Adipose tissue (tissue), 3 donors: Measurements from ENCODE around the gene BCAR3. TPM values are rescaled to one million over a fixed set of nuclear protein-coding genes. Genes with fewer than 3 reads are reported as not detected.

ENCODE experiments used
- H3K27ac ChIP-seq: one replicate; pipeline ENCODE4 v1.5.1; 2013; ENCODE audit warnings: low read depth, low read length
- WGBS, 3 donors: extraction: QIAGEN DNeasy Blood & Tissue Kit; methylation state at CpG; one replicate each; pipeline ENCODE4 v1.1.7; 2013; 5-methylcytosine and 5-hydroxymethylcytosine counted together
- polyA plus RNA-seq, 3 donors: library from polyadenylated mRNA; stranded (reverse); fragments of 200-250 nt; gene quantifications; one replicate each; pipeline ENCODE4 v1.2.3, GENCODE V29; 2013
- donor health status: healthy with polysubstance abuse.
- donor health status: Bipolar disorder and iron deficiency.
- donor health status: healthy.

BCAR3 gene
- polyA plus RNA-seq, 3 donors, result 5.3 to 28.9 (median 14.8) TPM

DNA sequence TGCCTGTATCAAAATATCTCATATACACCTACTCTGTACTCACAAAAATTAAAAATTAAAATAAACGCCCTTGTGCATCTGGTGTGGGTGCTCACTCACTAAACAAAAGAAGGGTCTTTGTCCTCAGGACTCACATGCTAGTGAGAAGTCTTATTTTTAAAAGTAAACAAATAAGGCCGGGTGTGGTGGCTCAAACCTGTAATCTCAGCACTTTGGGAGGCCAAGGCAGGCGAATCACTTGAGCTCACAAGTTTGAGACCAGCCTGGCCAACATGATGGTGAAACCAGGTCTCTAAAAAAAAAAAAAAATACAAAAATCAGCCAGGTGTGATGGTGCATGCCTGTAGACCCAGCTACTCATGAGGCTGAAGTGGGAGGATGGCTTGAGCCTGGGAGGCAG lies 51.5 kb downstream of the BCAR3 start:
- no peak overlapping the region for H3K27ac ChIP-seq
- 88 to 91% (median 89%) methylated on average over 3 of the region's 3 CpGs for WGBS, 3 donors

DNA sequence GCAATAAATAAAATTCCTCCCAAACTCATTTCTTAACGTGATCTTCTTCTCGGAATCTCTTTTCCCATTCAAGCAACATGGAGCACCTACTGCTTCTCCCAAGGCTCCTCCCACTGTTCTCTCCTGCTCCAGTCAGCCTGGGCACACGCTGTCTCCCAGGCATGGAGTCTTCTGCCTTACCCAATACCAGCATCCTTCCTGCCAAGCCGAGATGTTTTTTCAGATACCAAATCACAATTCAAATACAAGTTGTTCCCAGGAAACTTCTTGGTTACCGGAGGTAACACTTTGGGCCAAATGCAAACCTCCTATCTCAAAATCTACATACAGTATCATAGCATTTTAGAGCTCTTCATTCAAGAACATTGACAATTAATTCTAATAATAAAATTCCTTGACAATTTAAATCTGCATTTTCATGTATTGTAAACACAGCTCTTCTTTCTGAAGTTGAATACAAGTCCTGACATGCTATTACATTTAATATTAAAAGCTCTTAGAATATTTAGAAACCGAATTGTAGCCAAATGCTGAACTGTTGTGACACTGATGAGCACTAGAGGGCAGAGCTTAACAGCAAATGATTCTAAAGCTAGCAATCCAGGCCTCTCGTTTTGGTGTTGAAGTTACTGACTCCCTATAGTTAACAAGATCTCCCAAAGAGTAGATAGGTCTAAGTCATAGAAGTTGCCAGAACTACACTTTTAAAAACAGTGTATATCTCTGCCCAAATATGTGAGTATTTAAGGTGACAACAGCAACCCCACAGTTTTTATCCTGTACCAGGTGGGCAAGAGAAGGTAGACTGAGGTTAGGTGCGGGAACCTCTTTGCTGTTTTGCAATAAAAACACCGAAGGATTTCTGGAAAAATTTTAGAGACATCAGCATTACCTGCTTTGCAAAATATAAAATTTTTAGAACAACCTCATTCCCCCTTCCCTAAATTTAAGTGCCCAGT lies 52.3 kb downstream of the BCAR3 start:
- H3K27ac ChIP-seq, result no peak overlapping the region
- whole genome bisulfite sequencing, 3 donors, result 54 to 58% (median 55%) methylated on average over 9 of the region's 9 CpGs

DNA sequence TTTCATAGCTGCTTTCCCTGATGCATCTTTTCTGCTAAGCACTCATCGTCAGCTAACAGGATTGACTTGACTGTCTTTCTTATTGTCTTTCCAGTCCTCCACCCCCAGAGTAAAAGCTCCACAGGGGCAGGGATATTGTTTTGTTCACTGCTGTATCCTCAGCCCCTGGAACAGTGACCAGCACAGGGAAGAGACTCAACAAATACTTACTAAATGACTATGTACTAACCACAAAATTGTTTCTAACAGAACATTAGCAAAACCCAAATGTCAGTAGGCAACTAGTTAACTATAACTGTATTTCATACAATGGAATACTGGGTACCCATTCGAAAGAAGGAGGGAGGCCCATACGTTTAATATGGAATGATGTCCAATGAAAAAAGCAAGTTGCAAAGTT lies 53.0 kb downstream of the BCAR3 start:
- 76 to 94% (median 92%) methylated on average over 3 of the region's 3 CpGs for WGBS, 3 donors
- H3K27ac ChIP-seq, result no peak overlapping the region

DNA sequence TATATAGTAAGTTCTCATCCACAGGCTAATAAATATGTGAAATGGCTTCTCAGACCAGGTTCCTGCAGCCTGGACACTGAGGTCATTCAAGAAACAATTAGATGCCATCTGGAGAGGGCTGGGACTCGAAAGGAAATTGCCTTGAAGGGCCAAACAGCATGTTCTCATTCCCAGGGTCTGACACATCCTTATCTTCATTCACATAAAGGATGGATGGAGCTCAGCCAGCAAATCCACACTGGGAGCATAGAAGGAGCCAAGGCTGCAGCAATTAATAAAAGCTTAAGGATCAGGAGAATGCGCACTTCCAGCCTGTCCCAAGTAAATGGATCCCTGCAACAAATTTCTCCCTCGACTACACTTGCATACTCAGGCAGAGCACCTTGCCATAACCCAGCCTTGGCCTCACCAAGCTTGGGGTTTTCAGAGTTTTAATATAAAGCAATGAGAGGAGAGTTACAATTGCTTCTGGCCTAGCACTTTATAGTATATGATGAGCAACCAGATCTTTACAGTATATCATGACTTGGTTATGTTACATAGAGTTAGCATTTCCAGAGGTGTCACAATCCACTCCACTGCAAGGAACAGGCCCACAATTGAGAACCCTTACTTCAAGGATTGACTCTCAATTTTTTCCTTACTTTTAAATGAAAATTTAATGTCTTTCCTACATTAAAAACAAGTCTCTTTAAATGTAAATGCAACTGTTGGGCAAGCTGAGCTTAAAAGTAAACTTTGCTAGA lies 55.9 kb downstream of the BCAR3 start:
- no peak overlapping the region for H3K27ac ChIP-seq

DNA sequence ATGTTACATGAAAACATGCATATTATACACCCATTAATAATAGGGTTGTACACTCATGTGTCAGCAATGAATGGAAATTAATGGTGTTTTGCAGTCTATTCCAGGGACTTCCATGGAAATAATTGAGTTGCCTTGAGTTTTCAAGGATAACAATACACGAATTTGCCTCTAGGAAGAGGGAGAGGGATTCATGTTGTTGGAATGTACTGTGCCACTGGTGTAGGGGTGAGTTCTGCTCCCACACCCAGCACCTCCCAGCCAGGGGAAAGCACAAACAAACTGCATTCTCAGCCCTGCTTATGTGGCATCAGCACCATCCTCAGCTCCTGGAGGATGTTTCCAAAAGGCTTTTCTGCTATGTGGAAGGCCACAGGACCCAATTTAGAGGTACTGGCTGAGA lies 57.8 kb downstream of the BCAR3 start:
- WGBS, 3 donors, result 55 to 60% (median 58%) methylated on average over 1 of the region's 1 CpG
- H3K27ac ChIP-seq, result no peak overlapping the region

More for the DNA sequence above, 55.9 kb downstream of the BCAR3 start:
- 29 to 50% (median 42%) methylated on average over 3 of the region's 3 CpGs for WGBS, 3 donors

DNA sequence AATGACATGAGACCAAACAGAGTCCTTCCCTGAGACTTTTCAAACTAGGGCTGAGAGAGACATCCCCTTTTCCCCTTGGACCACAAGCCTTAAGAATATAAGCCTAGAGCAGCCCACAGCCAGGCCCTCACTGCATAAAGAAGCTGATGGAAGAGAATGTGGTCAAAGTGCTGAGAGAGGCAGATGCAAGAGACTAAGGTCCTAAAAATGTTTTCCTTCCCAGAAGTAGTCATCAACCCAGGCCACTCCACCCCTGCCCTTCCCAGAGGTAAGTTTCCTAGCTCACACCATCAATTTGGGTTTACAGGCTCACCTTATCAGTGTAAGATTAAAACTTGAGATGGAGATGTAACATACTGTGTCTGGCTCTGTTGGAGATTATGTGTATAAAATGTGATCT lies 58.2 kb downstream of the BCAR3 start:
- no peak overlapping the region for H3K27ac ChIP-seq

DNA sequence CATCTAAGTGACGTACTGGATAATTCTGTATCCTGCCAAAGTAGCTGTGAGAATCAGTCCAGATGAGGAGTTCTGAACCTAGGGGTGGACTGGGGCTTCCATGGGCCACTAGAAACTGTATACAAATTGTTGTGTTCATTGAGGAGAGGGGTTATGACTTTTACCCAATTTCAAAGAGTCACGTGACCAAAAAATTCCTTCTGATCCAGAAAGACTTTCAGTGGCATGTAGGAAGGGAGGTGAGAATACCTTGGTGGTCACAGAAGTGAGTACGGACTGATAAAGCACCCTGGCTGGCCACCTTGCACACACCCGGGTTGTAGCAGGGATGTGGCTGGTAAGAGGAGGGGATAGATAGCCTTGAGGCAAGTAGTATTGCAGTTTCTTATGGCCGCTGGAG lies 60.4 kb downstream of the BCAR3 start:
- 91 to 96% (median 94%) methylated on average over 5 of the region's 5 CpGs for WGBS, 3 donors
- no peak overlapping the region for H3K27ac ChIP-seq

DNA sequence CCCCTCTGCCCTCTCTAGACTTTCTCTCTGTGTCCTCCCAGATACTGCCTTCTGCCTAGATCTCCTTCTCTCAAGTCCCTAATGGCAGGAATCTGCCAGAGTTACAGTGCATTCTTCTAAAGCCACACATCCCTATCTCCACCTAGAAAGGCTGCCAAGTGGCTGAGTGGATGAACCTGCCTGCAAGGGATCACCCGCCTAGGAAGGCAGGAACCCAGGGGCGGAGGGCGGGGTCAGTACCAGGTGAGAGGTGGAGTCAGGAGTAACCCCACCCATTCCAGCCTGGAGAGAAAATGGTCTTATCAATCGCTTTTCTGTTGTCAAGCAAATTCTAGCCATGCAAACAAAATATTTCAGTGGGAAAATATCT lies 60.8 kb downstream of the BCAR3 start:
- WGBS, 3 donors, result 91 to 95% (median 94%) methylated on average over 4 of the region's 4 CpGs

DNA sequence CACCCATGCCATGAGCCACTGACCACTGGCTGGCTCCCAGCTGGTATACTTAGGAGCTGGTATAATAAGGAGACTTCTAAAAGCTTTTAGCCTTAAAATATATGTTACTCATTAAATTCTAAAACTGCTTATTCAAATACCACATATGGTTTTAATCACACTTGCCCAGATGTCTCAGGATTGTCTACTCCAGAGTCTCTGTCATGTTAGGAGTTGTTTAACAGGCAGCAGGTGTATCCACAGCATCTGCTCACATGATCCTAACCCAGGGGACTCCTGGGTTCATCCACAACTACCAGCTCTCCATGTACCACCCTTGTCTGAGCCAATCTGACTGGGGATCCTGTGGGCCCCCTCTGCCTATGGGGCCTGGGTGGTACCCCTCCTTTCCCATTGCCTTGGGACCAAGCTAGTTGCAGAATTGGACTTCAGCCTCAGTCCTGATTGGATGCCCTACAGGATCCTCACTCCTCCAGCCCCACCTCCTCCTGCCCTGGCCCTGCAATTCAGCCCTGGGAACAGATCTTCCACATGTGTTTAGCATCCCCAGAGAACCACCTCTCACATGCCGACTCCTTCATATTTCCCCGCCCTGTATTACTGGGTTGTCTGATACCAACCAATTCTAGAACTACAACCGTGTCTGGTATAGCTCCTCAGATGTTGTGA lies 61.3 kb downstream of the BCAR3 start:
- no peak overlapping the region for H3K27ac ChIP-seq
- WGBS, 3 donors, result 78 to 89% (median 82%) methylated on average over 3 of the region's 3 CpGs

More for the DNA sequence above, 60.8 kb downstream of the BCAR3 start:
- no peak overlapping the region for H3K27ac ChIP-seq

DNA sequence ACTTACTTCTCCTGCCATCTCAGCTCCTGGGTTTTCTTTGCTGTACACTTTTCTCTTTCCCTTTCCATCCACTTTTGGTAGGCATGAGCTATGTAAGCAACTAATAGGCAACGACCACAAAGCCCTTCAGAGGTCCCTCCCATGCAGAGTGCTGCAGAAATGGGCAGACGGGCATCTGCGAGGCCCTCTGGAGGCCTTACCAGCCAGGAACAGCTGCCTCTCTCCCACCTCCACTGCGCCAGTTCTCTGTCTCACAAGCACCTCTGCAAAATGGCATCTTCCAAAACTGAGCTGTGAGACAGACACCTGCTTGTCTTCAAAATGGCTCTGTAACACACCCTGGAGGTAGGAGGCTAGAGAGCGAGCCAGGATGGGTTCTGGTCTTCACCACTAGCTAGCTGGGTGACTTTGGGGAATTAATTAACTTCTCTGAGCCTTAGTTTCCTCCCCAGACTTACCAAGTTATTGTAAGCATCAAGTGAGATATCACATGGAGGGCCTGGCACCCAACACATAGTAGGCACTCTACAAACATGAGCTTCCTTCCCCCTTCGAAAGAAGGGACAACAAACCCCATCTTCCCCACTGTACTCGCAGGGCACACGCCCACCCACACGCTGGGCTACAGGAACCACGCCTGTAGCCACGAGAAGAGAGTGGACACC lies 62.0 kb downstream of the BCAR3 start:
- WGBS, 3 donors, result 88 to 92% (median 88%) methylated on average over 11 of the region's 11 CpGs
- no peak overlapping the region for H3K27ac ChIP-seq

DNA sequence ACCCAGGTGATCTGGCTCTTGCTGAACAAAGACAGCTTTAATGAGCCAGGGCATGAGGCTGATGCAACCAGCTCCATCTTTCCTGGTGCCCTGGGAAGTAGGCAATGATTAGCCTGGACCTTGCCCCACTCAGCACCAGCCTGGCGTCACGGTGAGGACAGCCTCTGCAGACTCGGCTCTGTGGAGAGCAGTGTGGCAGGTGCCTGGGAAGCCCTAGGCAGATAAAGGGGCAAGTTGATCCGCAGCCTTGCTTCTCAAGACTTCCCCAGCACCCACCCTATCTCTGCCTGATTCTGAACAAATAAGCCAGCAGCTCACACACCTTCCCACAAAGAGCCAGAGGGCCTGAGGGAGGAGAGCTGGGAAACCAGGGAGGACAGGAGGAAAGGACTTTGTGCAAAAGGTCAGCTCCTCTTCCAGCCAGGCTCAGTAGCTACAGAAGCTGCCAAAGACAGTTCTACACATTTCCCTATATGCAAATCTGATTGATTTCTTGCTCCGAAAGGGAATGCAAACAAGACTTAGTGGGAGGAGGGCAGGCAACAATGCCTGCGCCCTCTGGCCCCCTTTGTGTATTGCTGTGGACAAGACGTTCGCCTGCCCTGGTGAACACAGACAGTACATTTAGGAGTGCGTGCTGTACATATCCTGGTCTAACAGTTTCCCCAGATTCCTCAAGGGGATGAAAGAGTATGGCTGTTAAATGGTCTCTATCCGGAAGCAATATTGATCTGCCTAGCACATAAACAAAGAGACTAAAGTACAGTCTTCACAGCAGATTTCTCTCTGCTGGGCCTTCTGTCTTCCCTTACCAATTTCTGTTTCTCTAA lies 63.8 kb downstream of the BCAR3 start:
- no peak overlapping the region for H3K27ac ChIP-seq
- 47 to 79% (median 60%) methylated on average over 10 of the region's 10 CpGs for WGBS, 3 donors

DNA sequence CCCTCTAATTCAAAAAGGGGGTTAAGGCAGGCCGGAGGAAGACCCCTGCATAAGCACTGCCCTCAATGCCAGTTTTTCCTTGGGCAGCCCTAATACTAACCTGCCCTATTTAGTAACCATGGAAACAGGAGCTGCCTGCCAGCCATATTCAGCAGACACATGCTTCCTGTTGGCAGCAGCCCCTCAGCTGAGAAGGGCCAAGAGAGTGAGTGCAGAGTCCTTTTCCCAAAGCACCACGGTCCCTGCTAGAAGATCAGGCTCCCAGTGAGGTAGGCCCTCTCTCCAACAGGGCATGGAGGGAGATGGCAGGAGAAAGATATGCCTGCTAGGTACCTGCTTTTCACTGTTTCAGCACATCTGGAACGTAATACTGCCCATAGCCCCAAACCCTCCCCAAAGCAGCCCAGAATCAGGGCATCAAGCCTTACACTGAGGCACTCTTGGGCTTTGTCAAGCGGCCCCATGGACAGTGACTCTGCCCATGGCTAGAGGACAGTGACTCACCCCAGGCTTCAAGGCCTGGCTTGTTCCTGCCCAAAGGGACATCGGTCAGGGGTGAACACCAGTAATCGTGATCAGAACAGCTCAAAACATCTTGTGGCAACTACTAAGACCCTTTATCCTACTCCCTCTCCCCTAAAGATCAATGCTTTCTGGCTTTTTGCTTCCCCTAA lies 64.5 kb downstream of the BCAR3 start:
- H3K27ac ChIP-seq, result no peak overlapping the region
- 60 to 73% (median 69%) methylated on average over 6 of the region's 6 CpGs for WGBS, 3 donors

DNA sequence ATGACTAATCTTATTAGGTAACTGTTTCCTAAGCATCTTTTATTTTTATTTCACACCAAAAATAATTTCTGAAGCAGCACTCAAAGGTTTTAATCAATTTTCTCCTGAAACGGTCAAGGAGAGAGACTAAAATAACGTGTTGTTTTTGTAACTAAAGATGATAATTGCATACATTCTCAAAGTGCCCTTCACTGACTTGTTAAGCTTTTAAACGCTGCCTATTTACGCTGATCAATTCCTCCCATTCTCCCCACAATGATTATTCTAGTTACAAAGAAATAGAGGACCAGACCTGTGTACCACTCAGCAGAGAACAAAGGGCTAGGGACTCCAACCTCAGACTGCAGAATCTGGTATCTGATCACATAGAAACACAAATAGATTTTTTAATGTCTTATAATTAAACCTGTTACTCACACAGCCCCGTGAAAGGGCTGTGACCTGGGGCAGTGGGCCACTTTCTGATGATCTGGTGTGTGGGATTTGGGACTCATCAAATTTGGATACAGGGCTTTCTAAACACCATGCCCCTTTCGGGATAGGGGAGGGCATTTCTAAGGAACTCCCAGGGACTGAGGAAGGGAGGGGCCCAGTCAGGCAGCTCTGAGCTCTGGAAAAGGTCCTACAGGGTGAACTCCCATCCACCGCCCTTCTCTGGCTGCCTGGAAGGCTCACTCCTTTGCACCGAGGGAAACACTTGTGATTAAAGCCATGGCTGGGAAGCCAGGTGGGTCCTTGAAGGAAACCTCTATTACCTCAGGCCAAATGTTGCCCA lies 65.2 kb downstream of the BCAR3 start:
- no peak overlapping the region for H3K27ac ChIP-seq
- WGBS, 3 donors, result 63 to 77% (median 66%) methylated on average over 8 of the region's 8 CpGs

DNA sequence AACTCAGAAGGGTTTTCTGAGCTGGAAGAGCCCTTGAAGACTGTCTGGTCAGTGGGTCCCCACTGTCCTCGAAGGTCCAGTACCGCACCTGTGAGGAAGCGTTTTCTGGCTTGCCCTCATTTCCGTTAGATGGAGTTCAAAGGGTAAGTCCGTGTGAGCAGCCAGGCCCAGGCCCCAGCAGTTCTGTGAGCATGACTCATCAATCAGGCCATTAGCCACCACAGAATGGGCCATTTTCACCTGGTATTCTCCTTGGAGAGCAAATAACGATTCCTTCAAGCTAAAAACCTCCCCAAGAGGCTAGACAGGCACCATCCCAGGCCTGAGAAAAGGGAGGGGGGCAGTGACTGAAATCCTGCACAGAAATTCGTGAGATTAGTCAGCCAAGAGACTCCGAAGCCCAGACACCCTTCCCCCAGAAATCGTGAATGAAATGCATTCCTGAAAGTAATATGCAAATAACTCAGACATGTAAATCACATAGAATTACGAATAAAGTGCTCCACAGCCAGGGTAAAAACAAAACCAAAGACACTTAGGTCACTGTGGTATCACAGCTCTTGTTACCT lies 66.0 kb downstream of the BCAR3 start:
- 69 to 86% (median 75%) methylated on average over 10 of the region's 10 CpGs for WGBS, 3 donors
- H3K27ac ChIP-seq, result no peak overlapping the region

DNA sequence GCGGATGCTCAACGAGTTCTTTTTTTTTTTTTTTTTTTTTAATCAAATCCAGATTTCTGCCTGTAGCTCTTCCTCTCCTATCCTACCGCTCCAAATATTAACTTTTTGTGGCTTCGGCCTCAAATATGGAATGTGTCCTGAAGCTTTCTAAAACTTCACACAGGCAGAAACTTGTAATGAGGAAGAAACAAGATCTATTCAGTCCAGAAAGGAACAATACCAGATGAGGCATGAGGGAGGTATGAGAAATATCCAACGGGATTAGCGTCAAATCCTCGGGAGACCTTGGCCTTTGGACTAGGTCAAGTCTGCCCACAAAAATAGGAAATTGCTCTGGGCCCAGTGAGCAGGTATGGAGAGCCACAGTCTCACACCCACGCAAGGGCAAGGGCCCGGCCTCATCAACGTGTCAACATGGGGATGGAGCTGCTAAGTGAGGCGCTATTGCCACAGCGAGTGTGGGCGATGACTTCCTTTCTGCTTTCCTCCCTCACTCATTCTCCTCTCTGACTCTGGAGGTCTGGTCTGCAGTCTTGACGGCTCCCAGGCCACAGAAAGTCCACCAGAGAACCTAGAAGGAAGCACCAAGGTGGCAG lies 66.6 kb downstream of the BCAR3 start:
- H3K27ac ChIP-seq, result no peak overlapping the region
- 74 to 91% (median 81%) methylated on average over 14 of the region's 14 CpGs for WGBS, 3 donors

DNA sequence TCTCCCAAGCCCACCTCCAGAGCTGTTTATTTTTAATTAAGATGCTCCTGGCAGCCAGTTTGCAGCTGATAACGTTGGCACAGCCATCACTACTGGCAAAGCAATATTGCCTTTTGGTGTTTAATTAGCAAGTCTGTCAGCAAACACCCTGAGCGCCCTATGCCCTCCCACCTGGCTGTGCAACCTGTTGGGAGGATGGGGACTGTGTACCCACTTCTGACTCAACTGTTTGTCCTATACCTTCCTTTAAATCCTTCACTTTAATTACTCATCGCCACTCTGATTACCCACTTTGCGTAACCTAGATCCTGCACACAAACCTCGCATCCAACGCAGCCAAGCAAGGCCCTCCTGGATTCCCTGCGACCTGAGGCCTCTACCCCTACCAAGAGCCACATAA lies 67.1 kb downstream of the BCAR3 start:
- H3K27ac ChIP-seq, result no peak overlapping the region
- 78 to 90% (median 78%) methylated on average over 7 of the region's 7 CpGs for WGBS, 3 donors
